Epithelial cell of proximal tubule (primary cell): ENCODE measurements around the gene LRRC14B. TPM values are rescaled to one million over a fixed set of nuclear protein-coding genes. Genes with fewer than 3 reads are reported as not detected.
"Not testable (repeated sequence)": the region's sequence is repeated elsewhere in the genome, so short reads cannot be mapped to it uniquely, and the experiment has no call there.

Experiments used
- DNase-seq: peaks from one replicate; pipeline ENCODE4 v3.0.0-alpha.2; 2011; ENCODE audit warnings: low read depth
- H3K4me3 ChIP-seq: 2 replicates; pipeline ENCODE4 v1.5.1; 2011; ENCODE audit warnings: low read depth, mild to moderate bottlenecking, low read length
- CTCF ChIP-seq: conservative IDR thresholded peaks from 2 replicates; pipeline ENCODE4 v1.5.1; 2012; ENCODE audit warnings: low read depth, mild to moderate bottlenecking, low read length
- total RNA-seq: library from RNA; depleted of rRNA; stranded (reverse); fragments of >200 nt; gene quantifications from 2 replicates; pipeline ENCODE4 v1.2.3, GENCODE V29; 2015

LRRC14B gene
- total RNA-seq, 1 donor from 2014 or later = not detected

- no peak for TF ChIP-seq CTCF
- no peak for DNase-seq
- H3K4me3 ChIP-seq = no peak overlapping the region
Measured at GRCh38 chr5:234450-234849, 43.2 kb downstream of the LRRC14B start.

- not testable (repeated sequence) for H3K4me3 ChIP-seq, DNase-seq
Measured at GRCh38 chr5:235527-235926, 44.2 kb downstream of the LRRC14B start.

GRCh38 chr5:237931-238330 lies 46.6 kb downstream of the LRRC14B start:
- not testable (repeated sequence) for H3K4me3 ChIP-seq, DNase-seq

GRCh38 chr5:240550-240949 lies 49.3 kb downstream of the LRRC14B start:
- not testable (repeated sequence) for H3K4me3 ChIP-seq

GRCh38 chr5:241045-241669 lies 49.9 kb downstream of the LRRC14B start:
- DNase-seq = not testable (repeated sequence)

More at GRCh38 chr5:240550-240949, 49.3 kb downstream of the LRRC14B start:
- DNase-seq = not testable (repeated sequence)

GRCh38 chr5:243683-244367 lies 52.5 kb downstream of the LRRC14B start:
- not testable (repeated sequence) for H3K4me3 ChIP-seq, DNase-seq

More at GRCh38 chr5:241045-241669, 49.9 kb downstream of the LRRC14B start:
- H3K4me3 ChIP-seq = not testable (repeated sequence)

GRCh38 chr5:245717-246116 lies 54.4 kb downstream of the LRRC14B start:
- H3K4me3 ChIP-seq, DNase-seq: not testable (repeated sequence)

Other genes with a start within 250 kb of the LRRC14B start
- gene PLEKHG4B, start 99.3 kb upstream of the LRRC14B start, total RNA-seq = 3.5 and 4.3 TPM in 2 replicates
- 4.2 and 4.5 TPM in 2 replicates for gene CCDC127, start 26.7 kb downstream of the LRRC14B start, total RNA-seq
- 99.3 and 103 TPM in 2 replicates for gene SDHA, start 26.8 kb downstream of the LRRC14B start, total RNA-seq
- 98.0 and 108 TPM in 2 replicates for gene PDCD6, start 80.2 kb downstream of the LRRC14B start, total RNA-seq
- gene AHRR, start 130.2 kb downstream of the LRRC14B start, total RNA-seq = 0.29 and 0.65 TPM in 2 replicates